Measurements from ENCODE around the gene ATXN1. TPM values are rescaled to one million over a fixed set of nuclear protein-coding genes. Genes with fewer than 3 reads are reported as not detected.

ATXN1 gene
- polyA plus RNA-seq, 1 donor = 13.6 TPM

- WGBS (ENCODE audit: insufficient coverage, low lambda C conversion rate) = 40% methylated on average over 1 of the region's 8 CpGs
Measured at GRCh38 chr6:16539086-16539931, 222.0 kb downstream of the ATXN1 start.

GRCh38 chr6:16535564-16535963 is 225.7 kb downstream of the ATXN1 start:
- H3K36me3 ChIP-seq (ENCODE audit: control insufficient read depth, insufficient read depth, low read length) = peaks cover 3% of the 10 kb centered on the region
- no peak overlapping the region for H3K4me3 ChIP-seq (ENCODE audit: low read length)

More at GRCh38 chr6:16539086-16539931, 222.0 kb downstream of the ATXN1 start:
- no peaks in the 10 kb centered on the region for H3K4me1 ChIP-seq (ENCODE audit: control insufficient read depth, insufficient read depth, low read length)
- H3K36me3 ChIP-seq (ENCODE audit: control insufficient read depth, insufficient read depth, low read length) = peaks cover 5% of the 10 kb centered on the region
- DNase-seq = no peak
- no peak overlapping the region for H3K4me3 ChIP-seq (ENCODE audit: low read length)
- no peaks in the 10 kb centered on the region for H3K9me3 ChIP-seq (ENCODE audit: control insufficient read depth, low read depth, low read length)
- no peak overlapping the region for H3K27ac ChIP-seq (ENCODE audit: low read length)
- no peaks in the 10 kb centered on the region for H3K27me3 ChIP-seq (ENCODE audit: control insufficient read depth, insufficient read depth, low read length)

DNA sequence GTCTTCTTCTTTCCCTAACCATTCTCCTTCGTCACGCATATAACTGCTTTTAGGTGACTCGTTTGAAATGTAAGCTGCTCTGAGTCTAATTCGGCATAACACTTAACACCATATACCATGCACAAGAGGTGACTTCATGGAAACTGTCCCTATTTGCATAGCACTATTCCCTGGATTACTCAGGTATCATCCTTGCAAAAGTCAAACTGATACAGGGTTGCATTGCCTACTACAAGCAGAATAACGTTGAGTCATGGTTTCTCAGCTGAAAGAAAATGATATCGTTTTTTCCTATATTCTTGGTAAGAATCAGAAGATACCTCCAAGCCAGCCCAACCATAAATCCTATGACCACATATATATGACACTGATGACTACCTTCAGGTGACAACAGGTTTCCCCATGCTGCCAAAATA is 227.5 kb downstream of the ATXN1 start:
- WGBS (ENCODE audit: insufficient coverage, low lambda C conversion rate) = 93% methylated on average over 3 of the region's 6 CpGs

More at GRCh38 chr6:16535564-16535963, 225.7 kb downstream of the ATXN1 start:
- Histone ChIP-seq H3K9me3 (ENCODE audit: control insufficient read depth, low read depth, low read length) (no peaks in the 10 kb centered on the region), H3K4me1 (ENCODE audit: control insufficient read depth, insufficient read depth, low read length) (no peaks in the 10 kb centered on the region), H3K27ac (ENCODE audit: low read length) (no peak overlapping the region), H3K27me3 (ENCODE audit: control insufficient read depth, insufficient read depth, low read length) (no peaks in the 10 kb centered on the region)
- 80% methylated on average over 1 of the region's 5 CpGs for WGBS (ENCODE audit: insufficient coverage, low lambda C conversion rate)
- no peak for DNase-seq

DNA sequence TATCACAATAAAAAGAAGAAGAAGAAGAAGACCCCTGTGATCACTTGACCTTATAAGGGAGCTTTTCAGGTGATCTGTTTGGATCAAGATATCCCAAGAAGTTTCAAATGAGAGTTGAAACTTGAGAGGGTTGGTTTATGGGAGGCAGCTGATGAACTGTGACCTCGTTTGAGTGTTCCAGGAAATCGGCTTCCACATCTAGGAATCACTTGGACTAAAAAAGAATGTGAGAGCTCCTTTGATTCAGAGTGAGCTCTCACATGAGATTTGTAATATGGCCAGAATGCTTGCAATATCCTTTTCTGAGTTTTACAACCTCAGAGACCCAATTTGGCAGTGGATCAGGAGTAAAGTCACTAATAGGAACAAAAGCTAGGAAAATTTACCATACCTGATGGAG is 228.1 kb downstream of the ATXN1 start:
- no peak overlapping the region for H3K27ac ChIP-seq (ENCODE audit: low read length)
- H3K9me3 ChIP-seq (ENCODE audit: control insufficient read depth, low read depth, low read length) = no peaks in the 10 kb centered on the region
- no peaks in the 10 kb centered on the region for H3K4me1 ChIP-seq (ENCODE audit: control insufficient read depth, insufficient read depth, low read length)
- DNase-seq = no peak
- H3K36me3 ChIP-seq (ENCODE audit: control insufficient read depth, insufficient read depth, low read length) = no peaks in the 10 kb centered on the region
- no CpG with 5 or more reads among the region's 2 CpGs for WGBS (ENCODE audit: insufficient coverage, low lambda C conversion rate)
- H3K4me3 ChIP-seq (ENCODE audit: low read length) = no peak overlapping the region
- H3K27me3 ChIP-seq (ENCODE audit: control insufficient read depth, insufficient read depth, low read length) = no peaks in the 10 kb centered on the region

More for the DNA sequence above, 227.5 kb downstream of the ATXN1 start:
- no peaks in the 10 kb centered on the region for H3K9me3 ChIP-seq (ENCODE audit: control insufficient read depth, low read depth, low read length)
- no peak for DNase-seq
- H3K4me1 ChIP-seq (ENCODE audit: control insufficient read depth, insufficient read depth, low read length) = no peaks in the 10 kb centered on the region
- no peak overlapping the region for H3K4me3 ChIP-seq (ENCODE audit: low read length)
- H3K27me3 ChIP-seq (ENCODE audit: control insufficient read depth, insufficient read depth, low read length) = no peaks in the 10 kb centered on the region
- no peak overlapping the region for H3K27ac ChIP-seq (ENCODE audit: low read length)
- no peaks in the 10 kb centered on the region for H3K36me3 ChIP-seq (ENCODE audit: control insufficient read depth, insufficient read depth, low read length)

DNA sequence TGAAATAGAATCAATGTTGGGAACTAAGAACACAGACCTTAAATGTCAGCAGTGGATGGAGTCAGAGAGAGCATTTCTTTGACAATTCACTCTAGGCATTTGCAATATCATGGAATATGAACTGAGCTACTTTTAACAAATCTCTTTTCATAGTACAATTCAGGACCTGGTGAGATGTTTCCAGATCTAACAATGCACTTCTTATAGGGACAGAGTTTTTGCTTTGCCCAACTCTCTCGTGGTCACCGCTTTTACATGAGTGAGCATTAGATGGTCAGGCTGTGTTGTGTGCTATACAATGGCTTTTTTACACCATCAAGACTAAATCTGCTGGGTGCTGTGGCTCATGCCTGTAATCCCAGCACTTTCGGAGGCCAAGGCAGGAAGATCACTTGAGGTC is 233.6 kb downstream of the ATXN1 start:
- no peak for DNase-seq
- Histone ChIP-seq H3K4me1 (ENCODE audit: control insufficient read depth, insufficient read depth, low read length) (no peaks in the 10 kb centered on the region), H3K27ac (ENCODE audit: low read length) (no peak overlapping the region), H3K27me3 (ENCODE audit: control insufficient read depth, insufficient read depth, low read length) (no peaks in the 10 kb centered on the region), H3K9me3 (ENCODE audit: control insufficient read depth, low read depth, low read length) (no peaks in the 10 kb centered on the region), H3K4me3 (ENCODE audit: low read length) (no peak overlapping the region), H3K36me3 (ENCODE audit: control insufficient read depth, insufficient read depth, low read length) (no peaks in the 10 kb centered on the region)
- WGBS (ENCODE audit: insufficient coverage, low lambda C conversion rate) = no CpG with 5 or more reads among the region's 3 CpGs

- WGBS (ENCODE audit: insufficient coverage, low lambda C conversion rate) = no CpG with 5 or more reads among the region's 8 CpGs
- no peaks in the 10 kb centered on the region for H3K9me3 ChIP-seq (ENCODE audit: control insufficient read depth, low read depth, low read length)
- H3K27me3 ChIP-seq (ENCODE audit: control insufficient read depth, insufficient read depth, low read length) = no peaks in the 10 kb centered on the region
- H3K4me1 ChIP-seq (ENCODE audit: control insufficient read depth, insufficient read depth, low read length) = no peaks in the 10 kb centered on the region
- H3K36me3 ChIP-seq (ENCODE audit: control insufficient read depth, insufficient read depth, low read length) = peaks cover 15% of the 10 kb centered on the region
- H3K4me3 ChIP-seq (ENCODE audit: low read length) = no peak overlapping the region
- DNase-seq = no peak
- no peak overlapping the region for H3K27ac ChIP-seq (ENCODE audit: low read length)
Measured at GRCh38 chr6:16524380-16524707, 236.9 kb downstream of the ATXN1 start.

- WGBS (ENCODE audit: insufficient coverage, low lambda C conversion rate) = no CpG with 5 or more reads among the region's 10 CpGs
- Histone ChIP-seq H3K27me3 (ENCODE audit: control insufficient read depth, insufficient read depth, low read length) (no peaks in the 10 kb centered on the region), H3K4me1 (ENCODE audit: control insufficient read depth, insufficient read depth, low read length) (no peaks in the 10 kb centered on the region), H3K27ac (ENCODE audit: low read length) (no peak overlapping the region), H3K4me3 (ENCODE audit: low read length) (no peak overlapping the region), H3K9me3 (ENCODE audit: control insufficient read depth, low read depth, low read length) (no peaks in the 10 kb centered on the region), H3K36me3 (ENCODE audit: control insufficient read depth, insufficient read depth, low read length) (peaks cover 15% of the 10 kb centered on the region)
- DNase-seq = no peak
Measured at GRCh38 chr6:16523606-16524379, 237.5 kb downstream of the ATXN1 start.

GRCh38 chr6:16522937-16523336 is 238.3 kb downstream of the ATXN1 start:
- no CpG with 5 or more reads among the region's 6 CpGs for WGBS (ENCODE audit: insufficient coverage, low lambda C conversion rate)
- Histone ChIP-seq H3K4me1 (ENCODE audit: control insufficient read depth, insufficient read depth, low read length) (no peaks in the 10 kb centered on the region), H3K9me3 (ENCODE audit: control insufficient read depth, low read depth, low read length) (no peaks in the 10 kb centered on the region), H3K36me3 (ENCODE audit: control insufficient read depth, insufficient read depth, low read length) (peaks cover 15% of the 10 kb centered on the region), H3K27ac (ENCODE audit: low read length) (no peak overlapping the region), H3K4me3 (ENCODE audit: low read length) (no peak overlapping the region), H3K27me3 (ENCODE audit: control insufficient read depth, insufficient read depth, low read length) (no peaks in the 10 kb centered on the region)
- no peak for DNase-seq

DNA sequence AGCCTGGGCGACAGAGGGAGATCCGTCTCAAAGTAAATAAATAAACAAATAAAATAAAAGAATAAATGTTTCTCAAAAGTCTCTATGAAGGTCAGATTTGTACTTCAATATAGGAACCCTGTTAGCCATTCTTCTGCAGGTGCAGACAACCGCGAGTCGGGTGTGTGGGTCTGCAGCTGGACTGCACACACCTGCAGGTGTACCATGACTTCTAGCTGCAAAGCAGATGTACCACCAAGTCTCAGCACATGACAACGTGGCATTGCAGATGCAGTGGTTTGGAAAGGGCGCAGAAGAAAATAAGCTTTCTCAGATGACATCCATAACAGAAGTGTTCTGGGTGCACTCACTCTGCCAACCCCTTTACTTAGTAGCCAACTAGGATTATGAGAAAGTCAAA is 239.7 kb downstream of the ATXN1 start:
- Histone ChIP-seq H3K36me3 (ENCODE audit: control insufficient read depth, insufficient read depth, low read length) (peaks cover 15% of the 10 kb centered on the region), H3K27ac (ENCODE audit: low read length) (no peak overlapping the region), H3K9me3 (ENCODE audit: control insufficient read depth, low read depth, low read length) (no peaks in the 10 kb centered on the region), H3K4me1 (ENCODE audit: control insufficient read depth, insufficient read depth, low read length) (no peaks in the 10 kb centered on the region), H3K27me3 (ENCODE audit: control insufficient read depth, insufficient read depth, low read length) (no peaks in the 10 kb centered on the region), H3K4me3 (ENCODE audit: low read length) (no peak overlapping the region)
- DNase-seq = no peak
- WGBS (ENCODE audit: insufficient coverage, low lambda C conversion rate) = no CpG with 5 or more reads among the region's 7 CpGs

DNA sequence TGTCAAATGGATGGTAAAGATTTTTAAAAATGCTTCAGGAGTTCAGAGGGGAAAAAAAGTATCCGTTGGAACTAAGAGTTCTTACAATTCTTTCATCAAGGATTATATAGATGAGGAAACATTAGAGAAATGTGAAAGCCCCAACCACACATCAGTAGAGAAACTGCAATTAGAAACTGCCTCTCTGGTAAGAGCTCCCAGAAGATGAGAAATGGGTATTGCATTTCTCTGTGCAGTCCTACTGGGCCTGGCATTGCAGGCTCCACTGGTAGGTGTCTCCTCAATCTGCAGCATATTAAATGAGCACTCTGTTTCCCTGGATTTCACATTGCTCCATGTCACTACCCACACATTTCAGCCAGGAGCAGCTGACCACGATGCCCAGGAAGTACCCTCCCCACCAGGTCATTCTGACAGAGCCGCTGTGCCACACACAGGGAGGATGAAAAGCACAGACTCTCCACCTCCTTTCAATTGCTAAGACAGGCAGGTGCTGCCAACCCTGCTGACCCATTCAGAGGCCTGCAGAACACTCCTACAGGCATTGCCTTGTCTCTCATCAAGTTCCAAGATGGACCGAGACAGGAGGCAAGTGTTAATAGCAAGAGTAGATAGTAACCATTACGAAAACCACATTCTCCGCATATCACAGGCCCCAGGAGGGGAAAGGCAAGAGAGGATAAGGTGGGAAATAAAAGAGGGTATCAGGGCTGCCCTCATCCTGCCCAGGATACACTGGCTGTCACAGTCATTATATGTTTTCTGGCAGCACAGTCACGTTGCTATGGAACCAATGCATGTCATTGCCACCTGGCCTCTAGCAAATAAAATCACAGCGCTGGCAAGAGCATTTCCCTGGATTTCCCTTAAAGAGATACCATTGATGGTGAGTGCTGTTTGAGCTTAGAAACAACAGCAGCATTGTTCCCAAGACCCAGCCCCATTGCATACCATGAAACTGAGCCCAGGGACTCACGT is 241.7 kb downstream of the ATXN1 start:
- Histone ChIP-seq H3K27ac (ENCODE audit: low read length) (no peak overlapping the region), H3K27me3 (ENCODE audit: control insufficient read depth, insufficient read depth, low read length) (no peaks in the 10 kb centered on the region), H3K4me3 (ENCODE audit: low read length) (no peak overlapping the region), H3K9me3 (ENCODE audit: control insufficient read depth, low read depth, low read length) (no peaks in the 10 kb centered on the region), H3K4me1 (ENCODE audit: control insufficient read depth, insufficient read depth, low read length) (no peaks in the 10 kb centered on the region), H3K36me3 (ENCODE audit: control insufficient read depth, insufficient read depth, low read length) (peaks cover 28% of the 10 kb centered on the region)
- whole genome bisulfite sequencing (ENCODE audit: insufficient coverage, low lambda C conversion rate) = 20% methylated on average over 1 of the region's 9 CpGs
- DNase-seq = peak in 1 of 2 donors; percentile 49

Data from large intestine (tissue), 3 donors.